Fibroblast of skin of back (primary cell): ENCODE data around the gene IFT57. TPM values are rescaled to one million over a fixed set of nuclear protein-coding genes. Genes with fewer than 3 reads are reported as not detected.
"Not testable (repeated sequence)": the region's sequence is repeated elsewhere in the genome, so short reads cannot be mapped to it uniquely, and the experiment has no call there.

Source experiments
- DNase-seq: peaks from one replicate; pipeline ENCODE4 v3.0.0-alpha.2; 2013
- polyA plus RNA-seq, 2 experiments: library from polyadenylated mRNA; unstranded; fragments of 120-200 nt; gene quantifications; one replicate each; pipeline ENCODE4 v1.2.1, GENCODE V29; 2013; ENCODE audit not compliant: insufficient read length in 2 of 2

IFT57 gene
- polyA plus RNA-seq (2013, experiment 1 of 2; ENCODE audit: insufficient read length) = 28.6 TPM
- polyA plus RNA-seq (2013, experiment 2 of 2; ENCODE audit: insufficient read length) = 29.4 TPM

DNA sequence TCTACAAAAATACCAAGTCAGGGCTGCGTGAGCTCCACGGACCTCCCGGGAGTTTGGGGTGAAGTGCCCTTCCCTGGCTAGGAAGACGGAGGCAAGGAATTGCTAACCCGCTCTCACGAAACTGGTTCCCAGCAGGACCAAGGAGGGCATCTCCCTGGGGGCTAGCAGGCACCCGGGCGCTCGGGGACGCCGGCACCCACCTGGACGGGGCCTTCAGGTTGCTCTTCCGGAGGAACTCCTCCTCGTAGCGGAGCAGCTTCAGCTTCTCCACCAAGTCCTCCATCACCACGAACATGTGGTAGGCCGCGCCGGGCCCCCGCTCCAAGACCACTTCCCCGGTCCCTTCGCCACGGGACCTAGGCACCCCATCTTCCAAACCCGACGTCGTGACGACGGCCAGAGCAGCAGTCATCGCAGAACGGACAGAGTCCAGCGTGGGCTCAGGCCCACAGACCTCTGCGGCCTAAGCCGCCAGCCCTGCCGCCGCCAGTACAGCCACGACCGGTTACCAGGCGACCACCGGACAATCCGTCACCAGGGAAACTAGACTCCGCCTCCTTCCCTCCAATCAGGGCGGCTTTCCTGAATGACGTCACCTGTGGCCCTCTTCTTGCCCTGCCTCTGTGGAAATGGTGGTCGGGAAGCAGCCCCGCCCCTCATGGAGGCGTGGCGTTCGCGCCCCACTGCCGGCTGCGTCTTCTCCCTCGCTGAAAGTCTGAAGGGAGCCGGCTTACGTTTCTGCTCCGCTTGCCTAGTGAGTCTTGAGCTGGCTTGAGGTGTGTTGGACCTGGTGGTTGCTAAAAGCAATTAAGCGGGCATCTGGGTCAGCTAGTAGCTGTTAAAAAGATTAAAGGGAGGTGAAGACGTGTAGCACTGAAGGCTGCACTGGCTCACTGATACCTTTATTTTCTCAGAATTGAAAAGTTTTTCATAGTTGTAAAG is at the start of gene IFT57:
IFT57 (minus strand) TSS at position 514 of the 942 bp plus-strand sequence; CDS start at position 412, 102 bp downstream.
- peak; percentile 98 for DNase-seq

GRCh38 chr3:108271626-108272025 is 49.4 kb upstream of the IFT57 start:
- no peak for DNase-seq

GRCh38 chr3:108268235-108268634 is 46.0 kb upstream of the IFT57 start:
- DNase-seq = not testable (repeated sequence)

DNA sequence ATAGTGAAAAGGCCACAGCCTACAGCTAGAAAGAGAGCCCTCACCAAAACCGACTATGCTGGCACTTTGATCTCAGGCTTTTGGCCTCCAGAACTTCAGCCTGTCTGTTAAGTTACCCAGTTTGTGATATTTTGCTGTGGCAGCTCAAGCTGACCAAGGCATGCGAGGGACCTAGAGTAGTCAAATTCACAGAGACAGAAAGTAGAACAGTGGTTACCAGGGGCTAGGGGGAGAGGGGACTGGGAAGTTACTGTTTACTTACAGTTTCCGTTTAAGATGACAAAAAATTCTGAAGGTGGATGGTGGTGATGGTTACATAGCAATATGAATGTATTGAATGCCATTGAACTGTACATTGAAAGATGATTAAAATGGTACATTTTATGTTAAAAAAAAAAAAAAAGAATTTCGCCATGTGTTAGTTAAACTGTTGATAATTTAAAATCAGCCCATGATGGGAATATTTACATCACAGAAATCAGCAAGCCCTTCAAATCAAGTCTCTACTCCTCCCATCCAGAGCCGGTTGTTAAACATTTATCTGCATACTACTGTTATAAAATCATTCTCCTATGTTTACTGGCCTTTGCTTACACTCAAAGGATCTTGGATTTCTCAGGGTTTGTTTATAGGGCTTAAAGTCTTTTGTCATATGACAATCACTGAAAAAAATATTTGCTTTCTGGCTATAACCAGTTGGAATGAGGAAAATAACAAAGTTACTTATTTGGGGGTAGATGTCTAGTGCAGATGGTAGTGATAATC is 42.5 kb upstream of the IFT57 start:
- not testable (repeated sequence) for DNase-seq

GRCh38 chr3:108255131-108255530 is 32.9 kb upstream of the IFT57 start:
- DNase-seq = no peak

DNA sequence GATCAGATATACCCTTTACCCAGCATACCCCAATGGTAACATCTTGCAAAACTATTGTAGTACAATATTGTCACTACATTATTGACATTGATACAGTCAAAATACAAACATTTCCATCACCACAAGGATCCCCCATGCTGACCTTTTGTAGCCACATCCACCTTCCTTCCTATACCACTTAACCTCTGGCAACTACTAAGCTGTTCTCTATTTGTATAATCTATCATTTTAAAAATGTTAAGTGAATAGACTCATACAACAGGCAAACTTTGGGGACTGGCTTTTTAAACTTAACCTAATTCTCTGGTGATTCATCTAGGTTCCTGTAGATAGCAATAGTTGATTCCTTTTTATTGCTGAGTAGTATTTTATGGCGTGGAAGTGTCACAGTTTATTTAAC is 29.6 kb upstream of the IFT57 start:
- no peak for DNase-seq

DNA sequence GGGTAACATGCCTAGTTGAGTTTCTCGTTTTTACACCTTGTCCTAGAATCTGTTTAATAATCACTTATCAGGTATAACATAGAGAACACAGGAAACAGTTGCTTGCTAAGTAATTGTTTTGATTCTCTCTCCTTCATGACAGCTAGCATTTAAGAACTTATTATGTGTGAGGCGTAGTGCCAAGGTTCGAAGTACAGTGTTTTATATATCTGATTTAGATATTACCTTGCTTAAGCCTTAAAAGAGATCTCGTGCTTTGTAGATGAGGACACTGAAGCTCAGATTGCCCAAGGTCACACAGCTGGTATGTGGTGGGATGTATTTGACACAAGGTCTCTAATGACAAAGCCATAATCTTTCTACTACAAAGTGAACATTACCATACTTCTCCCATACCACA is 29.0 kb upstream of the IFT57 start:
- DNase-seq = no peak

DNA sequence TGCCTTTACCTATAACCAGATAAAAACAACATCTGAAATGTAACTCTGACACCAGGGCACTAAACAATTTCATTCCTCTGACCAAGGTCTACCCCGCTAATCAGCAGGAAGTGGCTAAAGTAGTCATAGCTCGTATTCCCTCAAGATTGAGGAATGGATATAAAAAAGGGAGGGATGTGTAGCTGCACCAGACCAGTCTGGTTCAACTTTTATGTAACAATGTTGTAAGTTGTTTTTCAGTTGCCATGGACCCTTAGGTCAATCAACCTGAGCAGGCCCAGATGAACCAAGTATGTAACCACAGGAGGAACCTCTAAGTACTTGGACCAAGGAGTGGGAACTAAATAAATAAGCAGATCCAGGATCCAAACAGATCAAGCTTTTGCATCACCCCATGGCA is 28.4 kb upstream of the IFT57 start:
- no peak for DNase-seq

DNA sequence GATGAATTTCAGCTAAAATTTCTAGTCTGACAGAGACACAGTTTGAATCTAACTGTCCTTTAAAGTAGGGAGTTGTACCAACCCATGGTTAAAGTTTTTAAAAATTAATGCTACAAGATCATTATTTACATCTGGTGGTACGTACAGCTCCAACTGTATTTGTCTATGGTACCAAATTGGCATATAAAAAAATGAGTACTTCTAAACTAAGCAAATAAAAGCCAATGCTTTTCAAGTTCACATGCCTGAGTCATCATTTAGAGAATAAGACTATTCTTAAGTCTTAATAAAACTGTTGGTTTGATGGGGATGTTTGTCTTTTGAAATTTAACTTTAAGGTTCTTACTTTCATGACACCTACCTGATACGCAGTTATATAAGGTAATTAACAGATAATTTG is 21.0 kb upstream of the IFT57 start:
- DNase-seq = no peak

DNA sequence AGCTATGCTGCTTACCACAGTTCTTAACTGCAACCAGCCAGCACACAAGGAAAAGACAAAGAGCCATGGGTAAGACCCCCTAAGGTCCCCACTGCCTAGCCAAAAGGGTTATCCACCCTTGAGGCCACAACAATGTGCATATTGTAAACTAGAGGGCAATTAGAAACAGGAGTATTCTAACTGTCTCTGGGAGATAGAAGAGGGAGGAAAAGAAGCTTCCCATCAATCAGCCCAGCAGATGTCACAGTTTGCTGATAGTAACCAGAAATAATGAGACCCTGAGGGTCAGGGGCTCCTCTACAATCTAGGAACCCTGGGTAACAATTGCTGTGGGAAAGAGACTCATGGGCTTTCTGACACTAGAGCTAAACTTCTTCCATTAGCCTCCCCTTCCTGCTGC is 20.6 kb upstream of the IFT57 start:
- DNase-seq = no peak

- no peak for DNase-seq
These were observed 19.5 kb upstream of the IFT57 start for GRCh38 chr3:108241721-108242120.

GRCh38 chr3:108241146-108241545 is 18.9 kb upstream of the IFT57 start:
- no peak for DNase-seq

DNA sequence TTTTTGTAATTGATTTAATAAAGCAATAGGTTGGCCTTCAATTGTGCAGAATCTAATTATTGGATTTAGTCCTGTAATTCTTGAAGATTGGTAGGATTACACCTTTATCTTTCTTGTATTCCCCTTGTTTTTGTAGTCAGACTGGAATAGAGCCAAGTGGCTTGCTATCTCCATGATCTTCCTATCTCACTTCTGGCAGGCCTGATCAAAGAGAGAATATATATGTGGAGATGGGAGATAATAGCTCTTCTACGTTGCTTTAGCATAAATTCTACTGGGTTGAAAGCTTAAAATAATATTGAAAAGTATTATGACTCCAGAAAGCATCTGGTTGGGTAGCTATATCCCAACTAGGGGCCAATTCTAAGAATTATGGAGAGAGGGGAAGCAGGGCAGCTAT is 16.9 kb upstream of the IFT57 start:
- DNase-seq = no peak

DNA sequence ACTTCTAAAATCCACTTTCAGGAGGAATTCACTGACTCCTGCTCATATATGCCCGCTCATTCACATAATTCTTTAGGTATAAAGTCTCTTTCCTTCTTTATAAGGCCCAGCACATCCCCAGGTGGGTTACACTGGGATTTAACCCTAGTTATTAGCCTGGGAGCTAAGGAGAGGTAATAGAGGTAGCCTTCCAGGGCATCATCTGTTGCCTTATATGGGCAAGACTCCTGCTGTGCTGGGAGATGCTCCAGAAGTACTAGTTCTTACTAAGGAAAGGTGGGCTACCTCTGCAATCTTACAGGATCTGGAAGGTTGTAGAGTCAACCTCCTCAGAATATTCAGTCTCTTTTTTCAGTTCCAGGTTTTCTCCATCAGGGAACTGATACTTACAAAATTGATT is 13.1 kb upstream of the IFT57 start:
- no peak for DNase-seq

DNA sequence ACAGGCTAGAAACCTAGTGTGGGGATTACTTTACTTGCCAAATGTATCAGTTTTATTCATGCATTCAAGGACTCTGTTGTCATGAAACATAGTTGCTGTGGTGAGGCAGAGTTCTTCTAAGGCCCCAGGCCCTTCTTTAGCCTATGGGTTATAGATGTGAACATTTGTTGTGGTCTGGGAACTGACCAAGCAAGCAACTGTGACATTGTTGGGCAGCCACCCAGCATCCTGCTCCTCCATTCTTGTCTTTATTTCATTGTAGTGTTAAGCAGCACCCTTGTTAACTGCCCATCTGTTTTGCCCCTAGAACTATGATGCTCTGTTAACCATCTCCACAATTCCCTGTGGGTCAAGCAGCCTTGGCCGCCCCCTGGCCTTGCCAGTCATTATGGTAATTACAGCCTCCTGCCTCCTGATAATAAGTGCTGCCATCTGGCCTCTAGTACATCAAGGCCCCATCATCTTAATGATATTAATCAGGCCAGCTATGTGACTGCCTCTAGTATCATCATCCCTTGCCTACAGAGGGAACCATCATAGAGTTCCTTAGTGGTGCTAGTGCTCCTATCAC is 12.2 kb upstream of the IFT57 start:
- DNase-seq = no peak

DNA sequence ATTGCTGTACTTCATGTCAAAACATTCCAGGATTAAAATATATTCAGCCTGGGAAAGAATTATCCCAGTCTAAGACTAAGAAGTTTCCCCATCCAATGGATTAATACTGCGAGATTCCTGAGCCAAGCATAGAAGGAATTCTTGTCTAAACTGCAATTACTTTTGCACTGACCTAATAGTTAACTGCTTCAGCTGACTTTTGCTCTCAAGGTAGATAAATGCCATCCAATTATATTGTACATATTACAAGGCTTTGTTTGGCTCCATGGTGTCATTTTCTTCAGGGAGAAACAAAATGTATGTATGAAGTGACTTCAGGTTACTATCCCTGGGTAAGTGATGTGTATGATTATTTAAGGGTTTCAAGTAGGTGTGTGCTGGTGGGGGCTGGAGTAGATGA is 6.1 kb upstream of the IFT57 start:
- DNase-seq = no peak

GRCh38 chr3:108227131-108227530 is 4.9 kb upstream of the IFT57 start:
- DNase-seq = no peak

- no peak for DNase-seq
These were observed 3.0 kb upstream of the IFT57 start for GRCh38 chr3:108225221-108225620.

DNA sequence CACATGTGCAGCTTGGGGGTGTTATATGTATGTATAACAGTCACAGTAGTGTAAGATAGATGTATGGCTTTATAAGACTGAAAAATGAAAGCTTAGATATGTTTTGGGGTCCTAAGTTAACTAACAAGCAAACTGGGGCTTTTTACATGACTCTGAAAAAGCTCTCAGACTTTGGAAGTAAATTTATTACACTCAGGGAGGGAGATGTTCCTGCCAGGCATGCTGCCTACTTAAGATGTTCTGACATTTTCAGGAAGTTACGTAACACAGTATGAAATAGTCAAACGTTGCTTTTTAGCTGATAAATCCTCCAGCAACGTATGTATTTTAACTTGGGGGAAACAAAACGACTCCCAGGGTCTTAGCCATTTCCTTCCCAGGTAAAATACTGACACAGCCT is 1.7 kb upstream of the IFT57 start:
- no peak for DNase-seq

- DNase-seq = no peak
These were observed 785 bp upstream of the IFT57 start for GRCh38 chr3:108222853-108223565.

DNA sequence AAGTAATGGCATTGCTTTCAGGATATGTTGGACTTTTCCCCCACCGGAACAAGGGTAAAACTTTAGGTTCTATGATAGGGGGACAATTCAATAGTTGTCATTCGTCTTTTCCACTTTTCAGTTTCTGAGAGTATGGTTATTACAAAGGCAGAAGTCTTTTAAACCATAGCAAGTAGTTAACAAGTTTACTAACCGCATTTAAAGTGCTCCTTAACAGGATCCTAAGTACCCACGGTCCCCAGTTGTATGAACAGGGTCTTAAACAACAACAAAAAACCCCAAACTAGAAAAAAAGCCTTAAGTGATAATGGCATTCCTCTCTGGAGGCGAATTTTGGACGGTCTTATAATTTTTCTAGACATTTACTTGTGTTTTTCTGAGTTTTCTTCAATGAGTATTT is 831 bp downstream of the IFT57 start:
- DNase-seq = no peak

- DNase-seq = no peak
These were observed 2.9 kb downstream of the IFT57 start for GRCh38 chr3:108219336-108219735.

DNA sequence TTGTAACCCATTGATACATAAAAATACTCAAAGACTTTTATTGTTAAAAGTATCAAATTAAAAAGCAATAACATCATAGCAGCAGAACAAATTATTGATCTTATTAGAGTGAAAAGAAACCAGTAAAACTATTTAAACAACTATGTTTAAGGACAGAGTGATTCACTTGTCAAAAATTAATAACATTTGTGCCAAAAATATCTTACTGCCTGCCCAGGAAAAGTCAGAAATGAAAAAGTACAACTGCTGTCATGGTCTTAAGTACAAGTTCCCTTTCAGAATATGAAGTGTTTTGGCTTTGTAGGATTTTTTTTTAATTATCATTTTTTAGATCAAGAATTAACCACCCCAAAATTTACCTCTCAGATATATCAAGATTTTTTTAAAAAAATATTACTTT is 3.4 kb downstream of the IFT57 start:
- DNase-seq = peak; percentile 37
